IPS DF 19.7 (cell line): ENCODE results near the gene CAPG.
"Not testable (repeated sequence)": the region's sequence is repeated elsewhere in the genome, so short reads cannot be mapped to it uniquely, and the experiment has no call there.

Experiments used
- DNase-seq: peaks from one replicate; pipeline ENCODE4 v3.0.0-alpha.2; 2013; ENCODE audit warnings: low read depth, low spot score

Gene CAPG

GRCh38 chr2:85398426-85399182, 11.6 kb downstream of the CAPG start:
- no peak for DNase-seq

GRCh38 chr2:85397925-85398331, 12.2 kb downstream of the CAPG start:
- DNase-seq = no peak

- DNase-seq = no peak
These were observed 13.4 kb downstream of the CAPG start for GRCh38 chr2:85396531-85397470.

- DNase-seq = no peak
These were observed 14.2 kb downstream of the CAPG start for GRCh38 chr2:85395912-85396475.

GRCh38 chr2:85394976-85395375, 15.2 kb downstream of the CAPG start:
- DNase-seq = no peak

- DNase-seq = no peak
These were observed 15.9 kb downstream of the CAPG start for GRCh38 chr2:85394261-85394681.

GRCh38 chr2:85393836-85394235, 16.3 kb downstream of the CAPG start:
- no peak for DNase-seq

GRCh38 chr2:85390941-85391669, 19.1 kb downstream of the CAPG start:
- no peak for DNase-seq

- DNase-seq = no peak
These were observed 21.2 kb downstream of the CAPG start for GRCh38 chr2:85388878-85389538.

- DNase-seq = no peak
These were observed 22.4 kb downstream of the CAPG start for GRCh38 chr2:85387754-85388153.

- DNase-seq = no peak
These were observed 24.4 kb downstream of the CAPG start for GRCh38 chr2:85385746-85386145.

GRCh38 chr2:85383850-85384249, 26.3 kb downstream of the CAPG start:
- DNase-seq = no peak

- DNase-seq = not testable (repeated sequence)
These were observed 27.0 kb downstream of the CAPG start for GRCh38 chr2:85383151-85383550.

GRCh38 chr2:85380048-85380447, 30.1 kb downstream of the CAPG start:
- no peak for DNase-seq

GRCh38 chr2:85378257-85378656, 31.9 kb downstream of the CAPG start:
- DNase-seq = no peak

- no peak for DNase-seq
These were observed 33.1 kb downstream of the CAPG start for GRCh38 chr2:85377083-85377482.

GRCh38 chr2:85376291-85377065, 33.7 kb downstream of the CAPG start:
- no peak for DNase-seq

GRCh38 chr2:85371045-85371444, 39.1 kb downstream of the CAPG start:
- no peak for DNase-seq

GRCh38 chr2:85369500-85369899, 40.7 kb downstream of the CAPG start:
- no peak for DNase-seq

GRCh38 chr2:85368921-85369320, 41.2 kb downstream of the CAPG start:
- DNase-seq = no peak
